ENCODE measurements around the gene ENOSF1.

GRCh38 chr18:711310-711656, 1.1 kb downstream of the ENOSF1 start:
- no peak for TF ChIP-seq CTCF (IDR thresholded peaks at IDR 0.05)
- no peak for TF ChIP-seq POLR2A (IDR thresholded peaks at IDR 0.05)
